Measurements from ENCODE around the gene SCMH1. TPM values are rescaled to one million over a fixed set of nuclear protein-coding genes. Genes with fewer than 3 reads are reported as not detected.

SCMH1 gene
- polyA plus RNA-seq, 2 of the 4 experiments (the other 2 are of a cell fraction): 11.6 to 26.7 TPM

- TF ChIP-seq USF2 (IDR thresholded peaks at IDR 0.05) (no peak), CEBPB (IDR thresholded peaks at IDR 0.05) (no peak), HMGXB4 (CRISPR knock-in tag; IDR thresholded peaks at IDR 0.05; ENCODE audit: borderline replicate concordance) (no peak), MAZ (IDR thresholded peaks at IDR 0.05; ENCODE audit: borderline replicate concordance, low read depth, low read length) (no peak), KDM5A (IDR thresholded peaks at IDR 0.05) (no peak), FOXS1 (CRISPR knock-in tag; IDR thresholded peaks at IDR 0.05) (no peak), HOXA7 (CRISPR knock-in tag; IDR thresholded peaks at IDR 0.05) (no peak)
These were observed 83.8 kb downstream of the SCMH1 start (continued) for GRCh38 chr1:41158147-41158875.

GRCh38 chr1:41155105-41155504 is 87.0 kb downstream of the SCMH1 start:
- Histone ChIP-seq H3K4me2 (peak overlapping the region; percentile 51), H3K27ac (peak overlapping the region; percentile 84 to 96), H3K9me3 (peaks cover 2% of the 10 kb centered on the region; the same call in 2 of the 3 replicates), H3K4me3 (no peak overlapping the region), H3K4me1 (peaks cover 78% of the 10 kb centered on the region)
- FAIRE-seq: no peak
- no peak for DNase-seq (ENCODE audit: low read depth in 1 of 2, low spot score in 1 of 2)
- ATAC-seq: no peak
- 79% methylated on average over 1 of the region's 1 CpG for WGBS (ENCODE audit: missing lambda C conversion rate)
- ChIA-PET POLR2A (no interaction called here), CTCF (no interaction called here)
- TF ChIP-seq PHF8 (IDR thresholded peaks at IDR 0.05; ENCODE audit: borderline replicate concordance, low read depth) (no peak), RCOR1 (IDR thresholded peaks at IDR 0.05; ENCODE audit: low read depth, low read length) (no peak), RARB (CRISPR knock-in tag; IDR thresholded peaks at IDR 0.05) (no peak), GATA3 (IDR thresholded peaks at IDR 0.05; ENCODE audit: borderline replicate concordance) (no peak), ZSCAN20 (CRISPR knock-in tag; IDR thresholded peaks at IDR 0.05) (no peak), CBX2 (IDR thresholded peaks at IDR 0.05; ENCODE audit: borderline replicate concordance, low read depth) (no peak), POLR2AphosphoS2 (conservative IDR thresholded peaks at IDR 0.05; ENCODE audit: low read length) (no peak), MAZ (IDR thresholded peaks at IDR 0.05; ENCODE audit: borderline replicate concordance, low read depth, low read length) (no peak), RNF2 (IDR thresholded peaks at IDR 0.05; ENCODE audit: borderline replicate concordance, low read depth) (no peak), ZFP36 (IDR thresholded peaks at IDR 0.05; ENCODE audit: borderline replicate concordance, partially characterized antibody) (no peak), SMC3 (IDR thresholded peaks at IDR 0.05) (no peak), BCL3 (IDR thresholded peaks at IDR 0.05) (no peak), MYC (IDR thresholded peaks at IDR 0.05; ENCODE audit: borderline replicate concordance, low read length) (no peak), FOSB (CRISPR knock-in tag; IDR thresholded peaks at IDR 0.05) (no peak), CEBPB (IDR thresholded peaks at IDR 0.05) (no peak)

- Histone ChIP-seq H3K9me3 (peaks cover 10% of the 10 kb centered on the region; the same call in 2 of the 3 replicates), H3K4me2 (peak overlapping the region; percentile 73), H3K4me3 (no peak overlapping the region), H3K27ac (peak overlapping the region; percentile 95 to 96), H3K4me1 (peaks cover 86% of the 10 kb centered on the region)
- DNase-seq (ENCODE audit: low read depth in 1 of 2, low spot score in 1 of 2): no peak
- no peak for ATAC-seq
- no peak for TF ChIP-seq NFE2L2 (conservative IDR thresholded peaks at IDR 0.05; ENCODE audit: low read length)
- no peak for TF ChIP-seq CBX8 (IDR thresholded peaks at IDR 0.05)
- no peak for TF ChIP-seq RNF2 (IDR thresholded peaks at IDR 0.05; ENCODE audit: borderline replicate concordance, low read depth)
- TF ChIP-seq SMC3 (IDR thresholded peaks at IDR 0.05): no peak
- no peak for TF ChIP-seq FOSB (CRISPR knock-in tag; IDR thresholded peaks at IDR 0.05)
- no peak for TF ChIP-seq HMGXB4 (CRISPR knock-in tag; IDR thresholded peaks at IDR 0.05; ENCODE audit: borderline replicate concordance)
- TF ChIP-seq RAD21 (conservative IDR thresholded peaks at IDR 0.05 in 1 of 2, IDR thresholded peaks at IDR 0.05 in 1 of 2): no peak
- no peak for TF ChIP-seq FOSL2 (IDR thresholded peaks at IDR 0.05)
- TF ChIP-seq FOSL2 (CRISPR knock-in tag; IDR thresholded peaks at IDR 0.05): no peak
- TF ChIP-seq MAFK (IDR thresholded peaks at IDR 0.05; ENCODE audit: partially characterized antibody): no peak
- no peak for TF ChIP-seq NR3C1 (IDR thresholded peaks at IDR 0.05)
- no peak for TF ChIP-seq PHF8 (IDR thresholded peaks at IDR 0.05; ENCODE audit: borderline replicate concordance, low read depth)
- no peak for TF ChIP-seq CBX2 (IDR thresholded peaks at IDR 0.05; ENCODE audit: borderline replicate concordance, low read depth)
- ChIA-PET CTCF (no interaction called here), POLR2A (interaction anchor here (1.5 kb wide), 1 partner anchor 87 kb away, joined by 7 read pairs; no protein-coding TSS in a partner anchor)
- FAIRE-seq: no peak
These were observed 88.3 kb downstream of the SCMH1 start for GRCh38 chr1:41153750-41154274.
